D721Med (cell line): ENCODE data around the gene PRKD1.
"Not testable (repeated sequence)": the region's sequence is repeated elsewhere in the genome, so short reads cannot be mapped to it uniquely, and the experiment has no call there.

Experiments
- DNase-seq: peaks from one replicate; pipeline ENCODE4 v3.0.0; 2011; ENCODE audit warnings: low spot score; ENCODE audit not compliant: insufficient read length
- FAIRE-seq: peaks from 2 replicates; lab custom pipeline; 2011; peaks lifted over from hg19 to GRCh38; lab: Jason Lieb, UNC
- CTCF ChIP-seq: IDR thresholded peaks from 2 replicates; pipeline ENCODE4 v1.5.1; 2012; ENCODE audit warnings: mild to moderate bottlenecking, control low read depth; ENCODE audit not compliant: insufficient read depth; ENCODE audit errors: missing control alignments

Gene PRKD1

GRCh38 chr14:29709490-29709889 lies 218.2 kb downstream of the PRKD1 start:
- DNase-seq (no peak), FAIRE-seq (no peak)
- no peak for TF ChIP-seq CTCF

GRCh38 chr14:29706700-29707099 lies 220.9 kb downstream of the PRKD1 start:
- FAIRE-seq = no peak
- TF ChIP-seq CTCF = no peak
- DNase-seq = no peak

GRCh38 chr14:29705801-29706200 lies 221.8 kb downstream of the PRKD1 start:
- FAIRE-seq = no peak
- no peak for TF ChIP-seq CTCF
- DNase-seq = no peak

- DNase-seq, FAIRE-seq: not testable (repeated sequence)
Observed at GRCh38 chr14:29689597-29689996, 238.1 kb downstream of the PRKD1 start.

- no peak for TF ChIP-seq CTCF
- FAIRE-seq (no peak), DNase-seq (no peak)
Observed at GRCh38 chr14:29687866-29688265, 239.8 kb downstream of the PRKD1 start.

- FAIRE-seq = no peak
- no peak for DNase-seq
- TF ChIP-seq CTCF = no peak
Observed at GRCh38 chr14:29687071-29687765, 240.4 kb downstream of the PRKD1 start.

- FAIRE-seq = no peak
- TF ChIP-seq CTCF = no peak
- no peak for DNase-seq
Observed at GRCh38 chr14:29684926-29685325, 242.7 kb downstream of the PRKD1 start.
